ENCODE data around the gene PYHIN1. TPM values are rescaled to one million over a fixed set of nuclear protein-coding genes. Genes with fewer than 3 reads are reported as not detected.

The PYHIN1 gene
- polyA plus RNA-seq, 1 donor (not counting 4 experiments of a cell fraction or from before 2014, with no cell fraction given), result 0.37 TPM

- H3K9me3 ChIP-seq (ENCODE audit: control insufficient read depth, low read depth, low read length), result no peaks in the 10 kb centered on the region
- DNase-seq (ENCODE audit: low read depth, low spot score), result no peak
- H3K27ac ChIP-seq (ENCODE audit: control insufficient read depth, insufficient read depth, low read length), result no peak overlapping the region
- H2AFZ ChIP-seq (ENCODE audit: control insufficient read depth, low read length), result no peak overlapping the region
- no peak overlapping the region for H3K4me3 ChIP-seq (ENCODE audit: control insufficient read depth in 2 of 3, extremely low read depth in 1 of 3, insufficient read depth in 2 of 3, low read depth in 1 of 3, low read length in 3 of 3)
- H3K36me3 ChIP-seq (ENCODE audit: control insufficient read depth in 2 of 2, extremely low read depth in 1 of 2, insufficient read depth in 2 of 2, low read length in 2 of 2), result no peaks in the 10 kb centered on the region
- H3K4me2 ChIP-seq (ENCODE audit: control insufficient read depth, extremely low read depth, insufficient read depth, low read depth, low read length), result no peak overlapping the region
- H3K4me1 ChIP-seq (ENCODE audit: control insufficient read depth, extremely low read depth, insufficient read depth, low read length), result no peaks in the 10 kb centered on the region
- H4K20me1 ChIP-seq (ENCODE audit: control insufficient read depth, extremely low read depth, insufficient read depth, low read length), result no peaks in the 10 kb centered on the region
- dilution Hi-C loops (cut with MboI; ENCODE audit: extremely low pct_ligation_motif_present, low sequenced_read_pairs), result no loop called here
- TF ChIP-seq CTCF (optimal IDR thresholded peaks at IDR 0.05 in 1 of 3, IDR thresholded peaks at IDR 0.05 in 1 of 3, conservative IDR thresholded peaks at IDR 0.05 in 1 of 3; ENCODE audit: extremely low read depth in 1 of 3, insufficient read depth in 2 of 3, low read length in 3 of 3), result no peak
- TF ChIP-seq EZH2 (IDR thresholded peaks at IDR 0.05; ENCODE audit: low read length), result no peak
- H3K79me2 ChIP-seq (ENCODE audit: control insufficient read depth, insufficient read depth, low read length), result no peaks in the 10 kb centered on the region
- H3K9ac ChIP-seq (ENCODE audit: control insufficient read depth, extremely low read depth, insufficient read depth, low read length), result no peak overlapping the region
- no peak for FAIRE-seq
- no peaks in the 10 kb centered on the region for H3K9me1 ChIP-seq (ENCODE audit: control insufficient read depth, extremely low read depth, insufficient read depth, low read length)
- no peaks in the 10 kb centered on the region for H3K27me3 ChIP-seq (ENCODE audit: control insufficient read depth, extremely low read depth, insufficient read depth, low read length)
Measured at GRCh38 chr1:158943059-158943458, 11.7 kb downstream of the PYHIN1 start.

GRCh38 chr1:158945061-158945460, 13.7 kb downstream of the PYHIN1 start:
- H3K9ac ChIP-seq (ENCODE audit: control insufficient read depth, extremely low read depth, insufficient read depth, low read length), result no peak overlapping the region
- H3K27me3 ChIP-seq (ENCODE audit: control insufficient read depth, extremely low read depth, insufficient read depth, low read length), result no peaks in the 10 kb centered on the region
- H3K9me3 ChIP-seq (ENCODE audit: control insufficient read depth, low read depth, low read length), result no peaks in the 10 kb centered on the region
- H3K36me3 ChIP-seq (ENCODE audit: control insufficient read depth in 2 of 2, extremely low read depth in 1 of 2, insufficient read depth in 2 of 2, low read length in 2 of 2), result no peaks in the 10 kb centered on the region
- no peak overlapping the region for H3K4me3 ChIP-seq (ENCODE audit: control insufficient read depth in 2 of 3, extremely low read depth in 1 of 3, insufficient read depth in 2 of 3, low read depth in 1 of 3, low read length in 3 of 3)
- no peak for DNase-seq (ENCODE audit: low read depth, low spot score)
- H3K27ac ChIP-seq (ENCODE audit: control insufficient read depth, insufficient read depth, low read length), result no peak overlapping the region
- no peak overlapping the region for H3K4me2 ChIP-seq (ENCODE audit: control insufficient read depth, extremely low read depth, insufficient read depth, low read depth, low read length)
- H3K4me1 ChIP-seq (ENCODE audit: control insufficient read depth, extremely low read depth, insufficient read depth, low read length), result no peaks in the 10 kb centered on the region
- no peaks in the 10 kb centered on the region for H3K9me1 ChIP-seq (ENCODE audit: control insufficient read depth, extremely low read depth, insufficient read depth, low read length)
- dilution Hi-C loops (cut with MboI; ENCODE audit: extremely low pct_ligation_motif_present, low sequenced_read_pairs), result no loop called here
- TF ChIP-seq EZH2 (IDR thresholded peaks at IDR 0.05; ENCODE audit: low read length) (no peak), CTCF (optimal IDR thresholded peaks at IDR 0.05 in 1 of 3, IDR thresholded peaks at IDR 0.05 in 1 of 3, conservative IDR thresholded peaks at IDR 0.05 in 1 of 3; ENCODE audit: extremely low read depth in 1 of 3, insufficient read depth in 2 of 3, low read length in 3 of 3) (no peak)
- no peaks in the 10 kb centered on the region for H4K20me1 ChIP-seq (ENCODE audit: control insufficient read depth, extremely low read depth, insufficient read depth, low read length)
- H3K79me2 ChIP-seq (ENCODE audit: control insufficient read depth, insufficient read depth, low read length), result no peaks in the 10 kb centered on the region
- FAIRE-seq, result no peak
- H2AFZ ChIP-seq (ENCODE audit: control insufficient read depth, low read length), result no peak overlapping the region

All from keratinocyte (primary cell).